Raji (cell line): ENCODE measurements around the gene DTNA.

Experiments
- POLR2A ChIP-seq: IDR thresholded peaks from 2 replicates; pipeline ENCODE4 v1.6.1; 2011; ENCODE audit warnings: low read depth, low read length, control low read depth; ENCODE audit not compliant: insufficient read depth

The DTNA gene

GRCh38 chr18:34710458-34710914, 388 bp downstream of the DTNA start:
- no peak for TF ChIP-seq POLR2A

DNA sequence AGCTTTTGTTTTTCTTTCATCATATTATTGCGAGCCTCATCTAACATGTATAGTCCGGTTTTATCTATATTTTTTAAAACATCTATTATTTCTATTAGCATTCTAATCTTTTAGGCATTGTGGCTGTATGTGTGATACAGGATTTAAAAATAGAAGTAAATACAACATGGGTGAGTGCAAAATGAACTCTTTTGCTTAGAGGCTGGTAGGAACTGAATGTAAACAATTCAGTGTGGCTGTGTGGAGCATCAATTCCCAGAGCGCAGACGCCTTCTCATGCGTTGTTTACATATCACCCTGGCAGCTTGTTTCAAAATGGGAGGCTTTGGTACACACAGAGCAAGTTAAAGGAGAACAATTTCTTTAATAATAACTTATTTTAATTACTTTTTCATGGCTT, 836 bp downstream of the DTNA start:
- no peak for TF ChIP-seq POLR2A

GRCh38 chr18:34718610-34719009, 8.5 kb downstream of the DTNA start:
- no peak for TF ChIP-seq POLR2A

DNA sequence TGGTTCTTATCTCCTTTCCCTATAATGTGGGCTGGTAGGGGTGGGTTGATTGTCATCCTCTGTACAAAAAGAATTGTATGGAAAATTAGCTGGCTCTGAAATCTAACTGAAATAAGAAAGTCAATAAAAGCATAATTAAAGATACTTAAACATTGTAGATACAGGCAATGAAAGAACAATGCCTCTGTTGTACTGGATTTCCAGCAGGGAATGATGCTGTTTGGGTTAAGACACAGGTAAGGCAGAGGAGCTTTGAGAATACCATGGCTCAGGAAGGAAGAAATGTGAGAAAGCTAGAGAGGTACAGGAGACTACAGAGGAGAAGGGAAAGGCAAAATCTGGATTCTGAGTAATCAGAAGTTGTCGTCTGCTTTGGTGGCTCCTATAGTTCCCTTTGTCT, 10.1 kb downstream of the DTNA start:
- TF ChIP-seq POLR2A = no peak

DNA sequence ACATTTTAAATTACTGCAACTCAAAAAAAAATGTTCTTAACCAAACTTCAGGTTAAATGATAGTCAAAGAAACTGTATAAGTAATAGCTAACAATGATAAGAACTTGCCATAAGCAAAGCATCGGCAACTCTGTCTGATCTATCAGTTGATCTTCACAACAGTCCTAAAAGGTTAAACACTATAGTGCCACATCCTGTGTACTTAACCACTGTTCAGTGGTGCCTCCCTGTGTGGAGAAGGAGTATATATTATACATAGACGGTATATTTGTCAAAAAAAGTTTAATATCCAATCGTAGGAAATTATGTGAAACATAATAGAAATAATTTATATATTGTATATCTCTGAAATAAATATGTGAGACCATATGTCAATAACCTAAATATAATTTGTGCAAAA, 13.0 kb downstream of the DTNA start:
- no peak for TF ChIP-seq POLR2A

- TF ChIP-seq POLR2A = no peak
Measured at GRCh38 chr18:34726286-34727004, 16.3 kb downstream of the DTNA start.

GRCh38 chr18:34729264-34729663, 19.2 kb downstream of the DTNA start:
- no peak for TF ChIP-seq POLR2A

DNA sequence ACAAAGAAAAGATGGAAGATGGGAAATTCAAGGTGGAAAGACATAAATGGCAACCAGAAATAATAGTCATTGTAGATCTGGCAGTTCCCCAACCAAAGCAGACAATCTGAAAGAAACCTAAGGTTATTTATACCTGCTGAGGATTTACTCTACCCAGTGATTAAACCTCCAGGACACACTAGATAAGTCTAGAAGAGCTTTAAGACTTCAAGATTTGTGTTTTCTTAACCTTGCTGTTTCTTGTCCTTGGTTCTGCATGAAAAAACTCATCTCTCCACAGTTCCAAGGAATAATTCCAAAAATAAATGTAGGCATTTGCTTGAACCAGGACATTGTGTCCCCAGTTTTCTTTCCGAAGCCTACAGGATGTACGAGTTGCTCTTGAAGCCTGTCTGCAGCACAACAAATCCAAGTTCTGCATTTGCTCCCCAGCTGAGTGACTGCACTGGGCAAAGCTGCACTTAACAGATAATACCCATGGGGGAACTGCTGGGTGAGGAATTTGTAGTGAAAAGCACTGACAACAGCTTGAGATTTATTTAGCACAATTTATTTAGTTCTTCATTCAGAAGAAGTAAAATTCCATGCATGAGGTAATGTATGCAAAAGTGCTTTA, 19.8 kb downstream of the DTNA start:
- no peak for TF ChIP-seq POLR2A

- no peak for TF ChIP-seq POLR2A
Measured at GRCh38 chr18:34730774-34731173, 20.7 kb downstream of the DTNA start.

GRCh38 chr18:34734056-34734455, 24.0 kb downstream of the DTNA start:
- no peak for TF ChIP-seq POLR2A

- no peak for TF ChIP-seq POLR2A
Measured at GRCh38 chr18:34738175-34738894, 28.2 kb downstream of the DTNA start.

- TF ChIP-seq POLR2A = no peak
Measured at GRCh38 chr18:34740101-34740500, 30.0 kb downstream of the DTNA start.

DNA sequence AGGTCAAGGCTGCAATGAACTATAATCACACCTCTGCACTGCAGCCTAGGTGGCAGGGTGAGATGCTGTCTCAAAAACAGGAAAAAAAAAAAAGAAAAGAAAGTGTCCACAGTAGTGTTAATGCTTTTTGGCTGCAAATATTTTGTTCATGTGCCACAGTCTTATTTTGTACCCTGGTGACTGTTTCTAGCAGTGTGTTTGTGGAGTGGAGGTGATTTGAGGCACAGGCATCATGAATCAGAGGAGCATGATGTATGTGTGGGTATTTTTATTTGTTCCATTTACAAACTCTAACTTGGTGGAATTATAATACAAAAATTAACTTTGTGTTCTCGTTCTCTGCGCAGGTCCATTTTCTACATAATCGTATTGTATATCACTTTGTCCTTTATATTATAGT, 30.6 kb downstream of the DTNA start:
- TF ChIP-seq POLR2A = no peak

- TF ChIP-seq POLR2A = no peak
Measured at GRCh38 chr18:34741401-34741800, 31.3 kb downstream of the DTNA start.

- no peak for TF ChIP-seq POLR2A
Measured at GRCh38 chr18:34742891-34743341, 32.8 kb downstream of the DTNA start.

- TF ChIP-seq POLR2A = no peak
Measured at GRCh38 chr18:34744569-34744968, 34.5 kb downstream of the DTNA start.

DNA sequence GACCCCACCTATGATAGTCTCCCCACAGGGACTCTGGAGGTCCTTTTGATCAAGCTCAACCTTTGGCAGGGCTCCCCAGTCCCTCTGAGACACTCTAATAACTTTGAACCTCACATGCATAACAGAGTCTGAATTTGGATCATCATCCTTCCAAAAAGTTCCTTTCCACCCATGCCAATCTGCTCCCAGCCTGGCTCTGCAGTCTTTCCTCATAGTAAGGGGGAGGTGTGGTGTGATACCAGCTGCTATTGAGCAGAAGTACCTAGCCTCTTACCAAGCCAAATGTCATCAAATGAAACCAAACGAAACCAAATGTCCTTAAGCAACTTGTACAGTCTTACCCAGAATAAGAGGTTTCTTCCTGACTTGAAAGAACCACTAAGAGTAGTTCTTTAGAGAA, 36.5 kb downstream of the DTNA start:
- no peak for TF ChIP-seq POLR2A

DNA sequence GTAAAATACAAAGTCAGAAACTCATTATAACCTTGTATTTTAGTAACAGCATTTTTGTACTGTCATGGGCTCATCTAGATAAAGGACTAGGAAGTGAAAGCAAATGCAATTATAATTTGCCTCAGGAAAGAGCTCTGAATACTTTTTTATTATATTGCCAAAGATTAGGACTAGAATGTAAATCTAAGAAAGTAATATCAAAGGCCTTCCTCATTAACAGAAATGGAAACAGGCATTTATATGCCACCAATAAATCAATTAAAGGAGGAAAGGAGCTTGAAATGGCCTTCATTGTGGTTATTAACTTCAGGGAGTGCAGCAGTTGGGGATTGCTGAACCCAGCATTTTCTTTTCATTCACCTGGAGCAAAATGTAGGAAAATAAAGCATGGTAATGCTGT, 39.6 kb downstream of the DTNA start:
- no peak for TF ChIP-seq POLR2A
